ENCODE data around the gene RALGPS2.

Gene RALGPS2

DNA sequence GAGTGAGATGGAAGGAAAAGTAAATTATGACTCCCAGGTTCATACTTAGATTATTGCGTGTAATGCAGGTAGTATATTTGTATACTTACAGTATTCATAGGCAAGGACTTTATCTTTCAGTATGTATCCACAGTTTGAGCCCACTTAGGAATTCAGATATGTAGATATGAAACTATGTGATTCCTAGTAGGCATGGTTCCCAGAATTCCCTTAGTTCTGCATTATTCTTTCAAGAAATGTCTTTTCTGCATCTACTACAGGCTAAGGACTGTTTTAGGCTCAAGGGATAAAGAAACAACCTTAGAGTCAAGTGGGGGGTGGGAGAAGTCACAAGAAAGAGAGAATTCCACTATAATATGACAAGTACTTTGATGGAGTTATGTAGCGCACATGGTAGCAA is 132.1 kb downstream of the RALGPS2 start:
- no peak overlapping the region for H3K4me3 ChIP-seq (ENCODE audit: low read depth, low read length)
- H3K4me1 ChIP-seq (ENCODE audit: control insufficient read depth, insufficient read depth, low read length), result no peaks in the 10 kb centered on the region
- POLR2A ChIA-PET, result no interaction called here
- TF ChIP-seq SCRT1 (tag by site-specific recombination; IDR thresholded peaks at IDR 0.05; ENCODE audit: borderline replicate concordance), result no peak
- H3K9me3 ChIP-seq (ENCODE audit: control insufficient read depth, insufficient read depth, low read depth, low read length), result no peaks in the 10 kb centered on the region
- H3K36me3 ChIP-seq (ENCODE audit: control insufficient read depth in 2 of 2, insufficient read depth in 1 of 2, low read length in 2 of 2), result no peaks in the 10 kb centered on the region
- no peak overlapping the region for H3K27ac ChIP-seq (ENCODE audit: extremely low read depth, low read depth, low read length)
- CTCF ChIA-PET, result interaction anchor here (0.9 kb wide), 1 partner anchor 146 kb away, joined by 4 read pairs; no protein-coding TSS in a partner anchor

DNA sequence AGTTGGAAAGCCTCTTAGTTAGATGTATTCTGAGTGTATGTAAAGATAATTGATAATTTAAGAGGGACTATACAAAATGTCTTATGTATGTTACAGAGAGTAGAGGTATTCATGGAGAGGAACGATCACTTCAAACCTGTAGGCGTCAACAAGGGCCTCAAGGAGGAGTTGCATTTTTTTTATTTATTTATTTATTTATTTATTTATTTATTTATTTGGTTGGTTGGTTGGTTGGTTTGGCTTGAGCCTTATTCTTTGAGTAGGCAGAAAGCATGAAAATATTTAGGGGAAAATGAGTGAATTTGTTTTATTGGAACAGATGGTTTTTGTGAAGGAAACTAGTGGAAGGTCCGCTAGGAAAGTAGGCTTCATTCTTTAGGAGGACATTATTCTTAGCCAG is 137.4 kb downstream of the RALGPS2 start:
- ChIA-PET CTCF (no interaction called here), POLR2A (interaction anchor here (0.6 kb wide), 1 partner anchor 75 kb away, joined by 3 read pairs; no protein-coding TSS in a partner anchor)
- TF ChIP-seq ZNF146 (tag by site-specific recombination; IDR thresholded peaks at IDR 0.05) (no peak), ZNF394 (tag by site-specific recombination; IDR thresholded peaks at IDR 0.05; ENCODE audit: borderline replicate concordance) (peak; percentile 66; the same call in 1 of the 2 replicates), KLF7 (tag by site-specific recombination; IDR thresholded peaks at IDR 0.05; ENCODE audit: borderline replicate concordance) (no peak), OVOL3 (tag by site-specific recombination; IDR thresholded peaks at IDR 0.05) (no peak), WT1 (tag by site-specific recombination; IDR thresholded peaks at IDR 0.05) (no peak), ZNF792 (tag by site-specific recombination; IDR thresholded peaks at IDR 0.05) (no peak), OSR2 (tag by site-specific recombination; IDR thresholded peaks at IDR 0.05) (no peak), YY1 (tag by site-specific recombination; IDR thresholded peaks at IDR 0.05) (no peak), ZNF140 (tag by site-specific recombination; IDR thresholded peaks at IDR 0.05) (peak; percentile 41; the same call in 1 of the 2 replicates), ZBTB48 (tag by site-specific recombination; IDR thresholded peaks at IDR 0.05) (no peak), HOXA7 (CRISPR knock-in tag; IDR thresholded peaks at IDR 0.05; ENCODE audit: borderline replicate concordance) (no peak), ZNF558 (tag by site-specific recombination; IDR thresholded peaks at IDR 0.05) (peak; percentile 32; the same call in 1 of the 2 replicates), ZNF785 (tag by site-specific recombination; IDR thresholded peaks at IDR 0.05) (no peak), ZBTB8A (tag by site-specific recombination; IDR thresholded peaks at IDR 0.05) (peak; percentile 43; the same call in 1 of the 2 replicates), ZNF501 (tag by site-specific recombination; IDR thresholded peaks at IDR 0.05) (no peak), ZNF596 (tag by site-specific recombination; IDR thresholded peaks at IDR 0.05) (no peak), SCRT1 (tag by site-specific recombination; IDR thresholded peaks at IDR 0.05; ENCODE audit: borderline replicate concordance) (no peak), ZNF114 (tag by site-specific recombination; IDR thresholded peaks at IDR 0.05) (no peak)
- TF ChIP-seq, protein P1, sequence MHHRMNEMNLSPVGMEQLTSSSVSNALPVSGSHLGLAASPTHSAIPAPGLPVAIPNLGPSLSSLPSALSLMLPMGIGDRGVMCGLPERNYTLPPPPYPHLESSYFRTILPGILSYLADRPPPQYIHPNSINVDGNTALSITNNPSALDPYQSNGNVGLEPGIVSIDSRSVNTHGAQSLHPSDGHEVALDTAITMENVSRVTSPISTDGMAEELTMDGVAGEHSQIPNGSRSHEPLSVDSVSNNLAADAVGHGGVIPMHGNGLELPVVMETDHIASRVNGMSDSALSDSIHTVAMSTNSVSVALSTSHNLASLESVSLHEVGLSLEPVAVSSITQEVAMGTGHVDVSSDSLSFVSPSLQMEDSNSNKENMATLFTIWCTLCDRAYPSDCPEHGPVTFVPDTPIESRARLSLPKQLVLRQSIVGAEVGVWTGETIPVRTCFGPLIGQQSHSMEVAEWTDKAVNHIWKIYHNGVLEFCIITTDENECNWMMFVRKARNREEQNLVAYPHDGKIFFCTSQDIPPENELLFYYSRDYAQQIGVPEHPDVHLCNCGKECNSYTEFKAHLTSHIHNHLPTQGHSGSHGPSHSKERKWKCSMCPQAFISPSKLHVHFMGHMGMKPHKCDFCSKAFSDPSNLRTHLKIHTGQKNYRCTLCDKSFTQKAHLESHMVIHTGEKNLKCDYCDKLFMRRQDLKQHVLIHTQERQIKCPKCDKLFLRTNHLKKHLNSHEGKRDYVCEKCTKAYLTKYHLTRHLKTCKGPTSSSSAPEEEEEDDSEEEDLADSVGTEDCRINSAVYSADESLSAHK (tag by site-specific recombination; IDR thresholded peaks at IDR 0.05), result no peak
- TF ChIP-seq, protein P2, sequence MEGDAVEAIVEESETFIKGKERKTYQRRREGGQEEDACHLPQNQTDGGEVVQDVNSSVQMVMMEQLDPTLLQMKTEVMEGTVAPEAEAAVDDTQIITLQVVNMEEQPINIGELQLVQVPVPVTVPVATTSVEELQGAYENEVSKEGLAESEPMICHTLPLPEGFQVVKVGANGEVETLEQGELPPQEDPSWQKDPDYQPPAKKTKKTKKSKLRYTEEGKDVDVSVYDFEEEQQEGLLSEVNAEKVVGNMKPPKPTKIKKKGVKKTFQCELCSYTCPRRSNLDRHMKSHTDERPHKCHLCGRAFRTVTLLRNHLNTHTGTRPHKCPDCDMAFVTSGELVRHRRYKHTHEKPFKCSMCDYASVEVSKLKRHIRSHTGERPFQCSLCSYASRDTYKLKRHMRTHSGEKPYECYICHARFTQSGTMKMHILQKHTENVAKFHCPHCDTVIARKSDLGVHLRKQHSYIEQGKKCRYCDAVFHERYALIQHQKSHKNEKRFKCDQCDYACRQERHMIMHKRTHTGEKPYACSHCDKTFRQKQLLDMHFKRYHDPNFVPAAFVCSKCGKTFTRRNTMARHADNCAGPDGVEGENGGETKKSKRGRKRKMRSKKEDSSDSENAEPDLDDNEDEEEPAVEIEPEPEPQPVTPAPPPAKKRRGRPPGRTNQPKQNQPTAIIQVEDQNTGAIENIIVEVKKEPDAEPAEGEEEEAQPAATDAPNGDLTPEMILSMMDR (tag by site-specific recombination; IDR thresholded peaks at IDR 0.05), result no peak
- TF ChIP-seq, protein P3, sequence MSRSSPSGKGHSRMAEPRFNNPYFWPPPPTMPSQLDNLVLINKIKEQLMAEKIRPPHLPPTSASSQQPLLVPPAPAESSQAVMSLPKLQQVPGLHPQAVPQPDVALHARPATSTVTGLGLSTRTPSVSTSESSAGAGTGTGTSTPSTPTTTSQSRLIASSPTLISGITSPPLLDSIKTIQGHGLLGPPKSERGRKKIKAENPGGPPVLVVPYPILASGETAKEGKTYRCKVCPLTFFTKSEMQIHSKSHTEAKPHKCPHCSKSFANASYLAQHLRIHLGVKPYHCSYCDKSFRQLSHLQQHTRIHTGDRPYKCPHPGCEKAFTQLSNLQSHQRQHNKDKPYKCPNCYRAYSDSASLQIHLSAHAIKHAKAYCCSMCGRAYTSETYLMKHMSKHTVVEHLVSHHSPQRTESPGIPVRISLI (tag by site-specific recombination; IDR thresholded peaks at IDR 0.05), result no peak
- TF ChIP-seq, protein P4, sequence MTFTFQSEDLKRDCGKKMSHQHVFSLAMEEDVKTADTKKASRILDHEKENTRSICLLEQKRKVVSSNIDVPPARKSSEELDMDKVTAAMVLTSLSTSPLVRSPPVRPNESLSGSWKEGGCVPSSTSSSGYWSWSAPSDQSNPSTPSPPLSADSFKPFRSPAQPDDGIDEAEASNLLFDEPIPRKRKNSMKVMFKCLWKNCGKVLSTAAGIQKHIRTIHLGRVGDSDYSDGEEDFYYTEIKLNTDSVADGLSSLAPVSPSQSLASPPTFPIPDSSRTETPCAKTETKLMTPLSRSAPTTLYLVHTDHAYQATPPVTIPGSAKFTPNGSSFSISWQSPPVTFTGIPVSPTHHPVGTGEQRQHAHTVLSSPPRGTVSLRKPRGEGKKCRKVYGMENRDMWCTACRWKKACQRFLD (tag by site-specific recombination; IDR thresholded peaks at IDR 0.05), result no peak
- TF ChIP-seq, protein P5, sequence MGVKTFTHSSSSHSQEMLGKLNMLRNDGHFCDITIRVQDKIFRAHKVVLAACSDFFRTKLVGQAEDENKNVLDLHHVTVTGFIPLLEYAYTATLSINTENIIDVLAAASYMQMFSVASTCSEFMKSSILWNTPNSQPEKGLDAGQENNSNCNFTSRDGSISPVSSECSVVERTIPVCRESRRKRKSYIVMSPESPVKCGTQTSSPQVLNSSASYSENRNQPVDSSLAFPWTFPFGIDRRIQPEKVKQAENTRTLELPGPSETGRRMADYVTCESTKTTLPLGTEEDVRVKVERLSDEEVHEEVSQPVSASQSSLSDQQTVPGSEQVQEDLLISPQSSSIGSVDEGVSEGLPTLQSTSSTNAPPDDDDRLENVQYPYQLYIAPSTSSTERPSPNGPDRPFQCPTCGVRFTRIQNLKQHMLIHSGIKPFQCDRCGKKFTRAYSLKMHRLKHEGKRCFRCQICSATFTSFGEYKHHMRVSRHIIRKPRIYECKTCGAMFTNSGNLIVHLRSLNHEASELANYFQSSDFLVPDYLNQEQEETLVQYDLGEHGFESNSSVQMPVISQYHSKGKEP (tag by site-specific recombination; IDR thresholded peaks at IDR 0.05), result no peak
- TF ChIP-seq, protein P6, sequence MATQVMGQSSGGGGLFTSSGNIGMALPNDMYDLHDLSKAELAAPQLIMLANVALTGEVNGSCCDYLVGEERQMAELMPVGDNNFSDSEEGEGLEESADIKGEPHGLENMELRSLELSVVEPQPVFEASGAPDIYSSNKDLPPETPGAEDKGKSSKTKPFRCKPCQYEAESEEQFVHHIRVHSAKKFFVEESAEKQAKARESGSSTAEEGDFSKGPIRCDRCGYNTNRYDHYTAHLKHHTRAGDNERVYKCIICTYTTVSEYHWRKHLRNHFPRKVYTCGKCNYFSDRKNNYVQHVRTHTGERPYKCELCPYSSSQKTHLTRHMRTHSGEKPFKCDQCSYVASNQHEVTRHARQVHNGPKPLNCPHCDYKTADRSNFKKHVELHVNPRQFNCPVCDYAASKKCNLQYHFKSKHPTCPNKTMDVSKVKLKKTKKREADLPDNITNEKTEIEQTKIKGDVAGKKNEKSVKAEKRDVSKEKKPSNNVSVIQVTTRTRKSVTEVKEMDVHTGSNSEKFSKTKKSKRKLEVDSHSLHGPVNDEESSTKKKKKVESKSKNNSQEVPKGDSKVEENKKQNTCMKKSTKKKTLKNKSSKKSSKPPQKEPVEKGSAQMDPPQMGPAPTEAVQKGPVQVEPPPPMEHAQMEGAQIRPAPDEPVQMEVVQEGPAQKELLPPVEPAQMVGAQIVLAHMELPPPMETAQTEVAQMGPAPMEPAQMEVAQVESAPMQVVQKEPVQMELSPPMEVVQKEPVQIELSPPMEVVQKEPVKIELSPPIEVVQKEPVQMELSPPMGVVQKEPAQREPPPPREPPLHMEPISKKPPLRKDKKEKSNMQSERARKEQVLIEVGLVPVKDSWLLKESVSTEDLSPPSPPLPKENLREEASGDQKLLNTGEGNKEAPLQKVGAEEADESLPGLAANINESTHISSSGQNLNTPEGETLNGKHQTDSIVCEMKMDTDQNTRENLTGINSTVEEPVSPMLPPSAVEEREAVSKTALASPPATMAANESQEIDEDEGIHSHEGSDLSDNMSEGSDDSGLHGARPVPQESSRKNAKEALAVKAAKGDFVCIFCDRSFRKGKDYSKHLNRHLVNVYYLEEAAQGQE (tag by site-specific recombination; IDR thresholded peaks at IDR 0.05), result no peak

More for the DNA sequence above, 137.4 kb downstream of the RALGPS2 start:
- no peaks in the 10 kb centered on the region for H3K36me3 ChIP-seq (ENCODE audit: control insufficient read depth in 2 of 2, insufficient read depth in 1 of 2, low read length in 2 of 2)
- no peak overlapping the region for H3K27ac ChIP-seq (ENCODE audit: extremely low read depth, low read depth, low read length)
- H3K4me3 ChIP-seq (ENCODE audit: low read depth, low read length), result no peak overlapping the region
- H3K4me1 ChIP-seq (ENCODE audit: control insufficient read depth, insufficient read depth, low read length), result no peaks in the 10 kb centered on the region; the same call in 1 of the 2 replicates
- no peaks in the 10 kb centered on the region for H3K9me3 ChIP-seq (ENCODE audit: control insufficient read depth, insufficient read depth, low read depth, low read length)

Measured in HEK293 (cell line).